HG03135 (cell line): ENCODE measurements around the gene ARHGAP21.
"Not testable (repeated sequence)": the region's sequence is repeated elsewhere in the genome, so short reads cannot be mapped to it uniquely, and the experiment has no call there.

ENCODE experiments used
- ATAC-seq: cut with Tn5 transposase; IDR thresholded peaks from one replicate; pipeline ENCODE4 v1.9.1; 2021; ENCODE audit warnings: mild to moderate bottlenecking, moderate library complexity; ENCODE audit not compliant: unreplicated experiment

ARHGAP21 gene

DNA sequence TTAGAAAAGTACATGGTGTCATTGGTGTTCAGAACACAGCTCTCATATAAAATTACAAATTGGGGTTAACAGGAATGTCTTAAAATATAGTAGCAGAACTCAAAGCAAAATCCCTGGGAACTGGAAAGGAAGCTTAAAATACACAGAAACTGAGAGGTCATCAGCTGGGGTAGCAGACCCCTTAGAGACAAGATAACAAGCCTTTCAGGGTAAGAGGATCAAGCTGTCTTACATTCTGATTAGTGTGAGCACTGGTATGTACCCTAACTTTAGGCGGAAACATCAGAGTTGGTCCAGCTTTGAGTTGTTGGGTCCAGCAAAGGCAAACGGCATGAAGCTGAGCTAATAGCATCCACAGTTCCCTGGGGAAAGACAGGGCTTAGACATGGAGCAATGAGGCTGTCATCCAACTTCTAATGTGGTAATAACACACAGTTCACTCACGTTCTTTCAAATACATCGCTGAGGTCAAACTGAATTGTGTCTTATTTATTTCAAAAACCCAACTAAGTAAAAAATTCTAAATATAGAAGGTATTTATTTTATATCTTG, 32.6 kb downstream of the ARHGAP21 start:
- ATAC-seq, result no peak

DNA sequence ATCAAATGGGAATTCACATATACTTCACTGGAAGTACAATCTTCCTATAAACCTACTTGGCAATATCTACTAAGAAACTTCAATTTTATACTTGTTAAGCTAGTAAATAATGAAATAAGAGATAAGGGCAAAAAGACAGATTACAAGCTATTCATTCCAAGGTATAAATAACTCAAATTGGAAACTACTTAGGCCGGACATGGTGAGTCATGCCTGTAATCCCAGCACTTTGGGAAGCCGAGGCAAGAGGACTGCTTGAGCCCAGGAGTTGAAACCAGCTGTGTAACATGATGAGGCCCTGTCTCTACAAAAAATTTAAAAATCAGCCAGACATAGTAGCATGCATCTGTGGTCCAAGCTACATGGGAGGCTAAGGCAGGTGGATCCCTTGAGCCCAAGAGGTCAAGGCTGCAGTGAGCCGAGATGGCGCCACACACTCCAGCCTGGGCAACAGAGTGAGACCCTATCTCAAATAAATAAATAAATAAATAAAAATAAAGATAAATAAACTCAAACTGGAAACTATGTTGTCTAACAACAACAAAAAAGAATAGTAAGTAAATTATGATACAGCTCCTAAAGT, 37.6 kb downstream of the ARHGAP21 start:
- no peak for ATAC-seq

DNA sequence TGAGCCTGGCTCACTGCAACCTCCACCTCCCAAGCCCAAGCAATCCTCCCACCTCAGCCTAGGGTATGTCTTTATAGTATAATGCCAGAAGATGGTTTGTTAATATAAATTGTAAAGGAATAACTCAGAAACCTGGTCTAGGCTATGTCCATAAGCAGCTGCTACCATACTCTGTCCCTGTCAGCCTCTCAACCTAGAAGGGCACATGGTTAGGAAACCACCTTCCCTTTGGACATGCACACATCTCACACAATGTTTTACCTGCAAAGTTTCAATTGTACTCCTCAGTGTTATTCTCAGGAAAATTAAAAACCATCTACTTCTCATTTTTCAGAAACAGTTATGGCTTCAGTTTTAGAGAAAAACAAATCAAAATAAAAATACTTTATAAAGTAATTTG, 40.1 kb downstream of the ARHGAP21 start:
- ATAC-seq, result no peak

GRCh38 chr10:24681572-24682088, 42.1 kb downstream of the ARHGAP21 start:
- ATAC-seq, result no peak

GRCh38 chr10:24680647-24681524, 42.8 kb downstream of the ARHGAP21 start:
- no peak for ATAC-seq

- ATAC-seq, result no peak
These were observed 44.9 kb downstream of the ARHGAP21 start for GRCh38 chr10:24678757-24679156.

- ATAC-seq, result no peak
These were observed 48.6 kb downstream of the ARHGAP21 start for GRCh38 chr10:24674892-24675632.

DNA sequence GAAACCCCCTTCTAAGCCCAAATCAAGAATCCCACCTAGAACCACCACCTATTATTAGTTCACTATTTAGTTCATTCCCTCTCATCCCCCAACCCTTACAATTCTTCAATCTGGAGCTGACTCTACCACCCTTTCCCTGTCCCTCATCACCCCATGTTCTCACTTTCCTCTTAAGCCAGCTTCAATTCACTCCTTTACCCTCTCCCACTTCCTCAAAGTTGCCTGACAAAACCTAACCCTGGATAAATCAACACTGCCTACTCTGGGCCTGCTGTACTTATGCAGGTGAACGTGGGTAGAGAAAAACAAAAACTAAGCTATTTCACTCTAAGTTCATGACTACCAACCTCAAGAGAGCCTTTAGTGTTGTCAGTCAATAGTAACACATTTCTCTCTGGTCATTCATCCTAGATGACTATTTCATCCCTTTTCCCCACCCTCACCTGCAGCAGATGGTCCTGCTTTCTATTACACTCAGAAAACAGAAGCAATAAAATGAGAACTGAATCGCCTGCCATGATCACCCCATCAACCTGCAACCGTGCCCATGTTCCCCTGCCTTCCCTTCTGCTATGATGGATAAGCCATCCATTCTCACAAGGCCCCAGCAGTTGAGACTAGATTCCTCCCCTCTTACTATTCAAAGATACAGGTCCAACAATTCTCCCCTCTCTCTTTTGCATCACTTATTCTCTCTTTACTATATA, 52.6 kb downstream of the ARHGAP21 start:
- no peak for ATAC-seq

DNA sequence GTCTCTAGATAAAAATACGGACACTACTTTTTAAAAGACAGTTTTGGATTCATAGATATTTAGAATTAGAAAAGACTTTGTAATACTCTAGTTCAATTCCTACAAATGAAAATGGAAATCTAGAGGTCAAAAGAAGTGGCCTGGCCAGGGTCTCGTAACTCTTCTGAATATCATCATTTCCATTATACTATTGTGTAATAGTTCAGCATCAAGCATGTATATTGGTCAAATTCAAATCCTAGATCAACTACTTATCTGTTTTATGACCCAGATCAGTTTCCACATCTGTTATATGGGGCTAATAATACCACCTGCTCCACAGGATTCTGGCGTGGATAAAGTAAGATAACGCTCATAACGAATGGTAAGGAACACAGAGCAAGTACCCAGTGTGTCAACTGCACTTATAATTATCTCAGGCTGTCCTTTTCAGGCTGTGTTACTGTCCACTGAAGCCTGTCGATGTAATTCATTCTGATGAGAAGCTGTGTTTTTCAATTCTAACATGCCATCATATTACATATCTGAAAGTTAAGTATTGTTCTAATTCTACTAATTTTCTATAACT, 54.3 kb downstream of the ARHGAP21 start:
- ATAC-seq, result no peak

GRCh38 chr10:24668247-24668646, 55.4 kb downstream of the ARHGAP21 start:
- ATAC-seq, result no peak

DNA sequence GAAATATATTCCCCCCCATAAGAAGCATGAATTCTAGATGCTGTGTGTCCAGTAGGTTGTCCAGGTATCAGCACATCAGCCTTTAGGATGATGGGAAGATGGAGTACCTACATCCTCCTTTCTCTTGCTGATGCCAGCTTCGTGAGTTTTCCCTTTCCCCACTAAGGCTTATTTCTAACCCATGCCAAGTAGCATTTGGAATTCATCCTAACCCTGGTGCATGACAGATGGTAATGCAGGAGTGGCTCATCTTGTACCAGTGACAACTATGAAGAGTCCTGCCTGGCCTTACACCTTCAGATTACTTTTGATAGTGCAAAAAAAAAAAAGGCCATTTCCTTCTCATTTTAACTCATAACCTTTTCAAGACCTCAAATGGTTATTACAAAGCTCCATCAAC, 58.7 kb downstream of the ARHGAP21 start:
- no peak for ATAC-seq

GRCh38 chr10:24661376-24661775, 62.3 kb downstream of the ARHGAP21 start:
- no peak for ATAC-seq

- ATAC-seq, result not testable (repeated sequence)
These were observed 65.4 kb downstream of the ARHGAP21 start for GRCh38 chr10:24658319-24658718.

- not testable (repeated sequence) for ATAC-seq
These were observed 67.4 kb downstream of the ARHGAP21 start for GRCh38 chr10:24656326-24656725.

GRCh38 chr10:24652381-24652957, 71.2 kb downstream of the ARHGAP21 start:
- peak; percentile 84 for ATAC-seq

- ATAC-seq, result peak; percentile 14
These were observed 71.8 kb downstream of the ARHGAP21 start for GRCh38 chr10:24651923-24652322.

GRCh38 chr10:24650669-24651391, 72.9 kb downstream of the ARHGAP21 start:
- ATAC-seq, result no peak

GRCh38 chr10:24645784-24646183, 77.9 kb downstream of the ARHGAP21 start:
- no peak for ATAC-seq

- no peak for ATAC-seq
These were observed 78.7 kb downstream of the ARHGAP21 start for GRCh38 chr10:24645022-24645421.
